Activated naive CD8-positive, alpha-beta T cell (primary cell): Measurements from ENCODE around the gene PCDHB4.
"Not testable (repeated sequence)": the region's sequence is repeated elsewhere in the genome, so short reads cannot be mapped to it uniquely, and the experiment has no call there.

Source experiments
- H3K27ac Mint-ChIP-seq: one replicate; pipeline ENCODE4 v1.8.0; 2021; ENCODE audit warnings: mixed read lengths
- H3K27me3 Mint-ChIP-seq: one replicate; pipeline ENCODE4 v1.8.0; 2021; ENCODE audit warnings: mixed read lengths
- H3K36me3 Mint-ChIP-seq: one replicate; pipeline ENCODE4 v1.8.0; 2021; ENCODE audit warnings: mixed read lengths
- H3K4me1 Mint-ChIP-seq: one replicate; pipeline ENCODE4 v1.8.0; 2021; ENCODE audit warnings: low read depth, mixed read lengths
- H3K4me3 Mint-ChIP-seq: one replicate; pipeline ENCODE4 v1.8.0; 2021; ENCODE audit warnings: mild to moderate bottlenecking, mixed read lengths
- H3K9me3 Mint-ChIP-seq: one replicate; pipeline ENCODE4 v1.8.0; 2021; ENCODE audit warnings: low read depth, mixed read lengths

PCDHB4 gene

GRCh38 chr5:141123396-141124135 is 1.9 kb downstream of the PCDHB4 start:
- not testable (repeated sequence) for H3K4me1 Mint-ChIP-seq, H3K36me3 Mint-ChIP-seq, H3K4me3 Mint-ChIP-seq, H3K27ac Mint-ChIP-seq
- Mint-ChIP-seq H3K27me3 (peaks cover 19% of the 10 kb centered on the region), H3K9me3 (peaks cover 14% of the 10 kb centered on the region)

GRCh38 chr5:141127305-141127704 is 5.7 kb downstream of the PCDHB4 start:
- H3K4me3 Mint-ChIP-seq = no peak overlapping the region
- no peak overlapping the region for H3K27ac Mint-ChIP-seq
- H3K4me1 Mint-ChIP-seq = no peaks in the 10 kb centered on the region
- H3K36me3 Mint-ChIP-seq = peaks cover 7% of the 10 kb centered on the region
- H3K27me3 Mint-ChIP-seq = peaks cover 18% of the 10 kb centered on the region
- peaks cover 9% of the 10 kb centered on the region for H3K9me3 Mint-ChIP-seq

- H3K27ac Mint-ChIP-seq = no peak within 1 kb of the TSS
- peaks cover 20% of the 10 kb centered on the region for H3K9me3 Mint-ChIP-seq
- peaks cover 4% of the 10 kb centered on the region for H3K4me1 Mint-ChIP-seq
- peak within 1 kb of the TSS; percentile 67 for H3K4me3 Mint-ChIP-seq
- peaks cover 3% of the 10 kb centered on the region for H3K36me3 Mint-ChIP-seq
- peaks cover 25% of the 10 kb centered on the region for H3K27me3 Mint-ChIP-seq
These were observed 13.6 kb downstream of the PCDHB4 start, which contains the start of gene PCDHB5 for GRCh38 chr5:141135030-141135717. PCDHB5 (plus strand) TSS chr5:141135206; CDS start chr5:141135435, 229 bp downstream.

- H3K27ac Mint-ChIP-seq = no peak overlapping the region
- peaks cover 3% of the 10 kb centered on the region for H3K36me3 Mint-ChIP-seq
- H3K4me1 Mint-ChIP-seq = peaks cover 4% of the 10 kb centered on the region
- peaks cover 17% of the 10 kb centered on the region for H3K9me3 Mint-ChIP-seq
- peaks cover 25% of the 10 kb centered on the region for H3K27me3 Mint-ChIP-seq
- no peak overlapping the region for H3K4me3 Mint-ChIP-seq
These were observed 14.2 kb downstream of the PCDHB4 start for GRCh38 chr5:141135718-141136266.

- H3K4me1 Mint-ChIP-seq, H3K27ac Mint-ChIP-seq, H3K4me3 Mint-ChIP-seq, H3K36me3 Mint-ChIP-seq: not testable (repeated sequence)
- peaks cover 17% of the 10 kb centered on the region for H3K9me3 Mint-ChIP-seq
- peaks cover 28% of the 10 kb centered on the region for H3K27me3 Mint-ChIP-seq
These were observed 15.7 kb downstream of the PCDHB4 start for GRCh38 chr5:141137346-141137745.

- peaks cover 4% of the 10 kb centered on the region for H3K4me1 Mint-ChIP-seq
- H3K36me3 Mint-ChIP-seq = peaks cover 12% of the 10 kb centered on the region
- peaks cover 38% of the 10 kb centered on the region for H3K27me3 Mint-ChIP-seq
- H3K27ac Mint-ChIP-seq = peak within 1 kb of the TSS; percentile 2
- H3K9me3 Mint-ChIP-seq = peaks cover 13% of the 10 kb centered on the region
- H3K4me3 Mint-ChIP-seq = no peak within 1 kb of the TSS
These were observed 28.2 kb downstream of the PCDHB4 start, which contains the start of gene PCDHB6 for GRCh38 chr5:141149812-141150211. PCDHB6 (plus strand) TSS chr5:141150057; CDS start chr5:141150258, 201 bp downstream.

- Mint-ChIP-seq H3K36me3 (peaks cover 12% of the 10 kb centered on the region), H3K27ac (no peak overlapping the region), H3K4me3 (no peak overlapping the region), H3K4me1 (peaks cover 4% of the 10 kb centered on the region), H3K27me3 (peaks cover 34% of the 10 kb centered on the region), H3K9me3 (peaks cover 13% of the 10 kb centered on the region)
These were observed 28.8 kb downstream of the PCDHB4 start for GRCh38 chr5:141150224-141150992.

- Mint-ChIP-seq H3K36me3 (peaks cover 12% of the 10 kb centered on the region), H3K4me3 (no peak overlapping the region), H3K4me1 (peaks cover 4% of the 10 kb centered on the region)
These were observed 29.3 kb downstream of the PCDHB4 start for GRCh38 chr5:141150993-141151325.

GRCh38 chr5:141151632-141152031 is 30.0 kb downstream of the PCDHB4 start:
- peaks cover 15% of the 10 kb centered on the region for H3K9me3 Mint-ChIP-seq
- not testable (repeated sequence) for H3K27ac Mint-ChIP-seq, H3K4me3 Mint-ChIP-seq, H3K4me1 Mint-ChIP-seq
- H3K27me3 Mint-ChIP-seq = peaks cover 44% of the 10 kb centered on the region
- peaks cover 15% of the 10 kb centered on the region for H3K36me3 Mint-ChIP-seq

More at GRCh38 chr5:141150993-141151325, 29.3 kb downstream of the PCDHB4 start:
- H3K27me3 Mint-ChIP-seq = peaks cover 37% of the 10 kb centered on the region
- peaks cover 13% of the 10 kb centered on the region for H3K9me3 Mint-ChIP-seq
- no peak overlapping the region for H3K27ac Mint-ChIP-seq

- Mint-ChIP-seq H3K27me3 (peaks cover 47% of the 10 kb centered on the region), H3K9me3 (peaks cover 16% of the 10 kb centered on the region), H3K36me3 (peaks cover 16% of the 10 kb centered on the region)
- H3K4me3 Mint-ChIP-seq, H3K4me1 Mint-ChIP-seq, H3K27ac Mint-ChIP-seq: not testable (repeated sequence)
These were observed 30.5 kb downstream of the PCDHB4 start for GRCh38 chr5:141152096-141152495.

GRCh38 chr5:141155540-141156374 is 34.1 kb downstream of the PCDHB4 start:
- H3K27me3 Mint-ChIP-seq = peaks cover 42% of the 10 kb centered on the region

GRCh38 chr5:141157356-141157755 is 35.7 kb downstream of the PCDHB4 start:
- H3K36me3 Mint-ChIP-seq = peaks cover 13% of the 10 kb centered on the region
- not testable (repeated sequence) for H3K4me3 Mint-ChIP-seq, H3K4me1 Mint-ChIP-seq, H3K27ac Mint-ChIP-seq
- peaks cover 11% of the 10 kb centered on the region for H3K9me3 Mint-ChIP-seq
- peaks cover 34% of the 10 kb centered on the region for H3K27me3 Mint-ChIP-seq

More at GRCh38 chr5:141155540-141156374, 34.1 kb downstream of the PCDHB4 start:
- Mint-ChIP-seq H3K9me3 (peaks cover 11% of the 10 kb centered on the region), H3K4me1 (no peaks in the 10 kb centered on the region), H3K36me3 (peaks cover 13% of the 10 kb centered on the region), H3K4me3 (no peak overlapping the region), H3K27ac (no peak overlapping the region)

- H3K4me1 Mint-ChIP-seq = not testable (repeated sequence)
These were observed 36.3 kb downstream of the PCDHB4 start for GRCh38 chr5:141157901-141158300.

More at GRCh38 chr5:141157901-141158300, 36.3 kb downstream of the PCDHB4 start:
- H3K27me3 Mint-ChIP-seq = peaks cover 29% of the 10 kb centered on the region
- not testable (repeated sequence) for H3K9me3 Mint-ChIP-seq, H3K27ac Mint-ChIP-seq, H3K4me3 Mint-ChIP-seq
- H3K36me3 Mint-ChIP-seq = peaks cover 13% of the 10 kb centered on the region
